Measurements from ENCODE around the gene APCDD1L.

The APCDD1L gene

DNA sequence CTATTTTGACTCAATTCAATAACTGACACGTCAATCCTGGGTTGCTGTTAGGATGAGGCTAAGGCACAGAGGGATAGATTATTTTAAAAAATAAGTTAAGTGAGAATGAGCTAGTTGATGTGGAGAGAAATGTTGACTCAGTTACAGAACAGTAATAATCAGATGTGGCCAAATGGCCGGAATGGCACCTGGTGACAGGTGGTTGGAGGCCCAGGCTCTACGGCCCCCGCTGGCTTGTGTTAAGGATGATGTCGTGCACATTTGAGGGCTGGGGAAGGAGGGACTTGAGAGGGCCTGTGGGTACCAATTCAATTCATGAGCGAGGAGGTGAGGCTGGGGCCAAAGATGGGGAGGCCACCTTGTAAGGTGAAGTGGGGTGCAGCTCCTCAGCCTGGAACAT lies 31.7 kb downstream of the APCDD1L start:
- no peak for DNase-seq

DNA sequence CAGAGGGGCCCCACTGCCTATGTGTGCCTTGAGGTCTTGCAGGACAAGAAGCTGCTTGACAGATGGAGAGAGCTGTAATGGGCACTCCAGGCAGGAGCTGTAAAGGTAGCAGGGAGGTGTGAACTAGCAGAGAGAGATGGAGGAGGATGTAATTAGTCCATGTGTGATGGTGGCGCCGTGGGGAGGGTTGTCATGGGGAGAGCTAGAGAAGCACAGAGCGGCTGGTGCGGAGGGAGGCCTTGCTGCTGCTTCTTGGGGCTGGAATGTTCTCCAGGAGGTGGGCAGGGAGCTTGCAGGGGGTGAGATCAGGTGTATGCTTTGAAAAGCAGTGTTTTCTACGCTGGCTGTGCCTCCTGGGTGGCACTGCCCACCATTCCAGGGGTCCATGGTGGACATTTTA lies 32.1 kb downstream of the APCDD1L start:
- no peak for DNase-seq

- no peak for DNase-seq
Observed at GRCh38 chr20:58482416-58482815, 32.8 kb downstream of the APCDD1L start.

- DNase-seq: peak; percentile 4 to 25
Observed at GRCh38 chr20:58481481-58482021, 33.6 kb downstream of the APCDD1L start.

DNA sequence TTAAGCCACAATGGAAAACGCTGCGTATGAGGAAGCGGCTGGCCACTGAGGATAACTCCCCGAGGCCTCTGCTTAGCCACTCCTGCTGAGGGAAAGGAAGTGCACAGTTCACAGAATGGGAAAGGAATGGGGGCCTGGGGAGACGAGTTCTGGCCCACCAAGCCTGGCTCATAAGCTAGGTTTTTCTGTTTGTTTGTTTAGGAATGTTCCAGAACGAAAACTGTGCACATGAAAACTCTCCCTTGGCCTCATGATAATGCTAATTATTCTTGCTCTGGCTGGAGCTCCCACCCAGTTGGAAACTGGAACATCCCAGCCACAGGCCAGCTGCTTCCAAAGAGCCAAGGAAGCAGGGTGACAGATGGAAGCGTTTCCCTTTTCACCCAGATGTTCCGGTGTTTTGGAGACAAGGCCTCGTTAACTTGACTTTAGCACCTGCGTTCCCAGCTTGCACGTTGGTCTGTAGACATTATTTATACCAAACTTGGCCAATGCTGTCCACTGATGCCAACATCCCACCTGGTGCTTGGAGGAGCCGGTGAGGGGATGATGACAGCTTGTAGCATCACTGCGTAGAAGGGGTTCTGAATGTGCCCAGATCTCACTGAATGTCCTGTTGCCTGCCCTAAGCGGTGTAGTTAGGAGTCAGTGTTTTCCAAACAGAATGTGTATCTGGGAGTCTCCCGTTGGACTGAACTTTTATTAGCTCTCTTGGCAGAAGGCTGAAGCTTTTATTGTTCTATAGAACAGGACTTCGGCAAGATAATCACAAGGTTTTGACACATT lies 34.5 kb downstream of the APCDD1L start:
- no peak for DNase-seq

DNA sequence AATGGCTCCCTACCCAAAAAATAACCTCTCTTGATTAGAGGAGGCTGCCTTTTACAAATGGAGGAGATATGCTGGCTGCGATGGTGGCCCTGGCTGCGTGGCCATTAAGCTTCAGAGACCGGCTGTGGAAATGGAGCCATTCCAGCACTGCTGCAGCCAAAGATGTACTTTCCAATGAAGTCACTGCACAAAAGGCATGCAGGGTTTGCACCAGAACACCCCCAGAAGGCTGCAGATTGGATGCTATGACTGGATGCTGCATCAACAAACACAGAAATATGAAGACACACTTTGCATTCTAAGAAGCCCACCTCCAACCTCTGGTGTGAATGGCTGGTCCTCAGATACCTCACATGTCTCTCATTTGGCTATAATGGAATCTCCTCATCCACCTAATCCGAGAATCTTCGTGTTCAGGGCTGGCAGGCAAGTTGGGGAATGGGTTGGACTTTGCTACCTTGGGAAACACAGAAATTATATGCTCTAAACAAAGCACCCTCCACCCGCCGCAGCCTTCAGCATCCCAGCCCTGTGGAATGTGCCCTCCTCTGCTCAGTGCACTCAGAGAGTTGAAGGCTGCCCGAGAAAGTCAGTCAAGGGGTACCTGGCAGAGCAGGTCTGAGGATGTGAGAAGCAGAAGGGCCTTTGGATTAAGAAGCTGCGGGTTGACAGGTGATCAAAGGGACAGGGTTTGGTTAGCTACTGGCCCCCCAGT lies 35.3 kb downstream of the APCDD1L start:
- DNase-seq: no peak

- DNase-seq: no peak
Observed at GRCh38 chr20:58478141-58478805, 36.9 kb downstream of the APCDD1L start.

- DNase-seq: no peak
Observed at GRCh38 chr20:58475466-58475865, 39.7 kb downstream of the APCDD1L start.

DNA sequence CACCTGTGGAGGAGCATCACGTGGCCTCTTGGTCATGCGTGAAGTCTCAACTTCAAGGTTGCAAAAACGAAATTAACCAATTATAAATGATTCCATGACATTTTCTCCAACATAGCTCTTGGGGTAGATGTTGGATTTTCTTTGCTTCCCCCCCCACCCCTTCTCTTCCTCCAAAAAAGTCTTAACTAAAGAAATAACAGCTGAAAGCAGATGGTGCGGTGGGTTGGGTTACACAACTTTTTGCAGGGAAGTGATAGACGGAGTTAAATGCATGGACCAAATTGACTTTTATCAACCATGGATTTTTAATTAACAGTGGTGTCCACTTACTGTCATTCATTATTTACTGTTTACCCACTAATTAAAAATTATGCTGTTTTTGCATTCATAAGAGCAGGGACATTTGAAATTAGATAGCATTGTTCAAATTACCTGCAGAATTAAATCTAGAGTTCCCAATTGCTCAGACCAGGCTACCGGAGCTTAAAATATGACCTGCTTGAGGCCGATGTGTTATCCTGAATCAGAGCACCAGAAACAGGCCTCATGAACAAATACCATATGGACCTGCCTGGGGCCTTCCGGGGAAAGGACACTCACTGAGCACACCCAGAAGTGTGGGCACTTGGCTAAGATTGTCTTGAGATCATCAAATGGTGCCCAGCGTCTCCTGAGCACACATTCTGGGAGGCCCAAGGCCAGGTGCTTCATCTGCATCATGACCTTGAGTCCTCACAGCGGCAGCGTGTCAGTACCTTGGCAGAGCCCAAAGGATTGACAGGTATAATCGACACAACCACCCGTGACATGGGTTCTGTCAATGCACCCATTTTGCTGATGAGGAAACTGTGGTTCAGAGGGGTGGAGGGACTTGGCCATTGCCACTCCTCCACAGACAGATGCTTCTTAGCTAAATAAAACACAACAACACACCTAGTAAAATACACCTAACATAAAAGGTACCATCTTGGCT lies 41.5 kb downstream of the APCDD1L start:
- no peak for DNase-seq

DNA sequence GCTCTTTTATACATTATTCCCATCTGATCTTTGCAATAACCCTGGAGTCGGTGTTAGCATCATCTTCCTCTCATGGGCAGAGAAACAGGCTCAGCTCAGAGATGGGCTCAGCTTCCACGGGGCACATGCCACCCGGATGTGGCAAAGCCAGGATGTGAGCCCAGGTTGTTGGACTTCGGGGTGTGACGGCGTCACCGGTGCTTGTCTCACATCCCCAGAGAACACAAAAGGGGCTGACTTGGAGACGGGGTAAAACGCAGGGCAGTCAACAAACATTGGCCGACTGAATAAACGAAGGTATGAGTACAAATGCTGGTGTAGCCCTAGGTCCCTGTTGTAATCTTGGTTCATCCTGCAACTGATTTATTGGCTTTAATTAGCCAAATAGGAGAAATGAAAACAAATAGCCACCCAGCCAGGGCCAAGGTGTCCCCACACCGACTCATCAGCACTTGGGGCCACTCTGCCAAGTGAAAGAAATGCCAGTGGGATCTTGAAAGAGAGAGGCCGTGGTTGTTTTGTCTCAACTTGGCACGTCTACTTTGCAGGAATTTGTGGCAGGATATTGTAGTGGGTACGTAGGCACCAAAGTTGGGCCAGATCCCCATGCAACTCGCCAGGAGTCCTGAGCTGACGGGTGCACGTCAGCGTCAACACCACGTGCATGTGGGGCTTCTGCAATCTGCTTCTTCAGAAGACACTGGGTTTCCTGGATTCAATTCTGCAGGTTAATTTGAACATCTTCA lies 42.8 kb downstream of the APCDD1L start:
- DNase-seq: no peak

GRCh38 chr20:58471193-58472164 lies 43.7 kb downstream of the APCDD1L start:
- no peak for DNase-seq

DNA sequence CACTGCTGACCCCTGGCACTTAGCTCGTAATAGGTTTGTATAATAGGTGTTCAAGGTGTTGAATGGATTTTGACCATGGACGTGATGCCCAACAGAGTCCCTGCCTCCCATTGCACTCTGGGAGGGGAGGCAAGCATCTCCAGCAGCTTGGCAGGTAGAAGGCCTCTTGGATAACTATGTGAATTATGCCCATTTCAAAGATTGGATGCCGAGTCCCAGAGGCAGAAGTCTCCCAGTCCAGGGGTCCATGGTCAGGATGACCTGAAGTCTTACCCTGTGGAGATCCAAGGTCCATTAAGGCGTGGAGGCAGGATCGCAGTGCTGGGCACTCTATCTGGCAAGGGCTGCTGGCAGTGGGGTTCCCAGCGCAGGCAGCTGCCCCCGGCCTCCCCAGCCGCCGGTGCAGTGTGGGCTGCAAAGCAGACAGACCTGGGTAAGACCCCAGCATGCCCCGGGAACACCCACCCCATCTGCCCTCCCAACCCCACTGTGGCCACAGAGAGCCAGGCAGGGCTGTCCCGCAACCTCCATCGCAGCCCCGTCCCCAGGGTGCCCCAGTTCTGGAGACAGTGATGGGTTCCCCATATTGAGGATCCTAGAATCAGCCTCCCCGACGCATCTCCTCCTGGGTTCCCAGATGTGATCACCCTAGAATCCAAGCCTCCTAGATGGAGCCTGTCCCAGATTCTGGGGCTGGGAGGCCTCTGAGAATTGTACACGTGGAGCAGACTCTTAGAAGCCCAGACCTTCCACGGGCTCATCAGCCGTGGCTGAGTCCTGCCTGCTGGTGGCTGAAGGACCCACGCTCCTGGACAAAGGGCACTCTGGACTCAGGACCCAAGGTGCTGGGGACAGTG lies 44.6 kb downstream of the APCDD1L start:
- DNase-seq: no peak

DNA sequence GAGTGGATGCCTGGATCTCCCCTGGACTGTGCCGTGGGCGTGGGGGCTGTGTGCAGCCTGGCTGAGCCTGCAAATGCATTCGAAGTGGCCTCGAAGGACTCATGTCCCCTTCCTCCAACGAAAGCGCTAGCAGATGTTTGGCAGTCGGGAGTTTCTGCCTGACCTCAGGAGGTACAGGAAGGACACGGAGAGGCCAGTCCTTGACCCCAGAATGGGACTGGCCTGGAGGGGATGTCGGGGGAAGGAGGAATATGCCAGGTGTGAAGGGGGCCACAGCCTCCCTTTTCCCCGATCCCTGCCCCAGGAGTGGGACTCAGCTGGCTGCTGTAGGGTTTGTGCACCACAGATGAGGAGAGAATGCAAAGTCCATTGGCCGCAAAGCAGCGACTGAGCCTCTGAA lies 45.6 kb downstream of the APCDD1L start:
- no peak for DNase-seq

DNA sequence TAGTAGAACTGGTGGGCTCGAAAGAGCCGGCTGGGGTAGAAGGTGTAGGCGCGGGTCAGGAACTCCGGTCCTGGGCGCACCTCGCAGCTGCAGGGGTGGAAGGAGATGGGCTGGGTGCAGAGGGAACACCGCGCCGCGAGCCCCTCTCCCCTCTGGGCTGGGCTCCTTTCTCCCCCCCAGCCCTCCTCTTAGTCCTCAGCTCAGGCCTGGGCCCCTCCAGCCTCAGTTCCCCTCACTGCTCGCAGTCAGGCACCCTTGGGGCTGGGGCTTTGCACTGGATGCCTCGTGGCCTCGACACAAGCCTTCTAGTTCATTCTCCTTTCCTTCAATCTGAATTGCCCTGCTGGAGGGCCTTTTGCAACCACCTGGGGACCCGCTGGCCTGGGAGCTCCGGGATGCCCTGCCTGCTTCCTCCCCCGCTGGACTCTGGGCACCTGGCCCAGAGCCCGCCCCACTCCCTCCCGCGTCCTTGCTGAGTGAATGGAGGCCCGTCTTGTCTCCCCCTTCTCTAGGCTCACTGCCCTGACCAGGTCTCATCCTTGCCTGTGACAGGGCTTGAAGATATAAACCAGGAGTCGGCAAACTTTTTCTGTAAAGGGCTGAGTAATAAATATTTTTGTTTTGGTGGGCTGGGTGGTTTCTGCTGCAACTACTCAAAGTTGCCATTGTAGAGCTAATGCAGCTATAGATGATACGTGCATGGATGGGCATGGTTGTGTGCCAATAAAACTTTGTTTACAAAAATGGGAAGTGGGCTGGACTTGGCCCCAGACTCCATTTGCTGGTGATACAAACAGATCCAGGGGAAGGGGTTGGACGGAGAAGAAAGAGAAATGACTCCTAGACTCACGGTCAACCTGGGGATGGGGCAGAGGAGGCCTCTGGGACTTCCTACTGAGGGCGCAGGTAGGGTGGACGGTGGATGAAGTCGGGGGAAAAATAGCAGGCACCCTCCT lies 47.3 kb downstream of the APCDD1L start:
- DNase-seq: no peak

GRCh38 chr20:58466729-58467571 lies 48.2 kb downstream of the APCDD1L start:
- no peak for DNase-seq

- DNase-seq: no peak
Observed at GRCh38 chr20:58466095-58466708, 49.0 kb downstream of the APCDD1L start.
